Bronchial epithelial cell (primary cell): Measurements from ENCODE around the gene FHIT. TPM values are rescaled to one million over a fixed set of nuclear protein-coding genes. Genes with fewer than 3 reads are reported as not detected.
"Not testable (repeated sequence)": the region's sequence is repeated elsewhere in the genome, so short reads cannot be mapped to it uniquely, and the experiment has no call there.

Source experiments
- DNase-seq: peaks from one replicate; pipeline ENCODE4 v3.0.0-alpha.2; 2010; ENCODE audit warnings: low read depth
- FAIRE-seq: peaks from 2 replicates; lab custom pipeline; 2011; peaks lifted over from hg19 to GRCh38; lab: Jason Lieb, UNC
- H3K27me3 ChIP-seq: 2 replicates; pipeline ENCODE4 v1.5.1; 2011; ENCODE audit warnings: low read length; ENCODE audit not compliant: control insufficient read depth, insufficient read depth
- H3K36me3 ChIP-seq: 2 replicates; pipeline ENCODE4 v1.5.1; 2011; ENCODE audit warnings: low read length; ENCODE audit not compliant: control insufficient read depth, insufficient read depth
- H3K4me3 ChIP-seq: 2 replicates; pipeline ENCODE4 v1.5.1; 2011; ENCODE audit warnings: mild to moderate bottlenecking, low read depth, low read length, control low read depth
- CTCF ChIP-seq: IDR thresholded peaks from 2 replicates; pipeline ENCODE4 v1.5.1; 2011; ENCODE audit warnings: mild to moderate bottlenecking, moderate library complexity, low read length, control low read depth, inconsistent platforms; ENCODE audit not compliant: insufficient read depth, severe bottlenecking
- total RNA-seq: library from RNA; depleted of rRNA; stranded (reverse); fragments of >200 nt; gene quantifications from 2 replicates; pipeline ENCODE4 v1.2.1, GENCODE V29; 2014

FHIT gene
- total RNA-seq, 1 donor from 2014 or later = 1.6 TPM

DNA sequence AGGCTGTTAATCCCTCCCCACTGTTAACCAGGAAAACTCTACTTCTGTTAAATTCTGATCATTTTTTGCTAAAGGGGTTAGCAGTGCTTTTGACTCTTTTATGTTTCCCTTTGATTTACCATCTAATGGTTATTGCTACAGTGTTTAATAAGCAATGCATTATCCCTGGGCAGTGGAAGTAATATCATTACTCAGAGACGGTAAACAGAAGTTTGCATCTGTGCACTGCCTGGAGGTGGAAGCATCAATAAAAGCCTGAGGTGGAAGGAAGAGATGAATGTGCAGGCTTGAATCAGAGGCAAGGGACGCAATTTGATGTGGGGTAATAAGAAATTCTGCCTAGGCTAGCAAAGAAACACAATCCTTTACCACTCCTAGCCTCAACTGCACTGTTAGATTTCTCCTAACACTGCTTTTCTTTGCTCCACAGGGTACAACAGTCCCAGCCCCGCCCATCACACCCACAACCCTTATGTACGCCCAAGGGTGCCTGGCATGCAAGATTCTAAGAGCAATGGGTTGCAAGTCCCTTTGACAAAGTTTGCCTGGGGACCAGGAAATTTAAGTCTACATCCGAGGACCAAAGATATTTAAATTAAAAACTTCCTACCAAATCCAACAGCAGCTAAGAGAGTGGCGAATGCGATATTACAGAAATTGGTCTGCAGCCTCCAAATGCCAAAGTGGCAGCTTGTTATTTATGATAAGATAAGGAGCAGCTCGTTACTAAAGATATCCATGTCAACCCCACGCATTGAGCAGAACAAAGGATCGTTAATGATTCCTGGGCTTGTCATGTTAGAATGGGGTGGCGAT is 261.4 kb downstream of the FHIT start:
- FAIRE-seq = no peak
- TF ChIP-seq CTCF = no peak
- H3K4me3 ChIP-seq = no peak overlapping the region
- no peak for DNase-seq
- no peaks in the 10 kb centered on the region for H3K36me3 ChIP-seq
- no peaks in the 10 kb centered on the region for H3K27me3 ChIP-seq

DNA sequence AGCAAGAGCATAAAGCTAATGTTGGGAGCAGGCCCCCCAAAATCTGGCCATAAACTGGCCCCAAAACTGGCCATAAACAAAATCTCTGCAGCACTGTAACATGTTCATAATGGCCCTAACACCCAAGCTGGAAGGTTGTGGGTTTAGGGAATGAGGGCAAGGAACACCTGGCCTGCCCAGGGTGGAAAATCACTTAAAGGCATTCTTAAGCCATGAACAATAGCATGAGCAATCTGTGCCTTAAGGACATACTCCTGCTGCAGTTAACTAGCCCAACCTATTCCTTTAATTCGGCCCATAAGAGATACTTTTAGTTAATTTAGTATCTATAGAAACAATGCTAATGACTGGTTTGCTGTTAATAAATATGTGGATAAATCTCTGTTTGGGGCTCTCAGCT is 264.1 kb downstream of the FHIT start:
- FAIRE-seq, H3K36me3 ChIP-seq, H3K27me3 ChIP-seq, H3K4me3 ChIP-seq: not testable (repeated sequence)
- peak; percentile 37 for DNase-seq

DNA sequence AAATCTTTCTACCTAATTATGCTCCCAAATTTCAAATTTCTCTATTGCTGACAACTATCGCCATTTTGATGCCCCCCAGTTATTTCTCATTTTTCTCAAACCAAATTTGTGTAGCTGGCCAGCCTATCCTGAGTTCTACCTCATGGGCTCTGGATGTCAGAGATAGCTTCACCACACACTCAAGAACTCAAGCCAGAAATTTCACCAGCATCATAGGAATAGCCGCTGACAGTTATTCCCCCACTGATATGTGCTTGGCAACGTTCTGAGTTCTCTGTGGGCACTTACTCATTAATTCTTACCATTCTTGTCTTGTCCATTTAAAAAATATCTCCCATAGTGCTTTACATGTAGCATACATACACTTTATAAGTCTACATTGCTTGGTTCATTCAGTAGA is 264.7 kb downstream of the FHIT start:
- no peaks in the 10 kb centered on the region for H3K27me3 ChIP-seq
- no peak for TF ChIP-seq CTCF
- DNase-seq (no peak), FAIRE-seq (no peak)
- H3K4me3 ChIP-seq = no peak overlapping the region
- H3K36me3 ChIP-seq = no peaks in the 10 kb centered on the region

DNA sequence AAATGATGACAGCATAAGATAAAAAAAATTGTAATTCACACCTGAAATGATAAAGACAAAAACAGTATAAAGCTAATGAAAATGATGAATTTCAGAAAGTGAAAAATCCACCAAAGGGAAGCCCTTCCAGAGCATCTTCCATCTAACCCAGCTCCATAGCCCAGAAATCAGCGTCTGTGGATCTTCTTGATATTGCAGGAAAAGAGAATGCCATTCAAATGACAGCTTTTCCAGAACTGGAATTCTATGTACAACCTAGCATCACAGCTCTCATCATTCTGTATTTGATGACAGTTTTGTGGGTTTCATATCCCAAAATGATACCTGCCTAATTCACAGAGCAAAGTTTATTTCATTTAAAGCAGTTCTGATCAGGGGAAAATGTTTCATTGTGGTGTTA is 267.3 kb downstream of the FHIT start:
- TF ChIP-seq CTCF = no peak
- Histone ChIP-seq H3K4me3 (no peak overlapping the region), H3K27me3 (no peaks in the 10 kb centered on the region), H3K36me3 (no peaks in the 10 kb centered on the region)
- DNase-seq (no peak), FAIRE-seq (no peak)

DNA sequence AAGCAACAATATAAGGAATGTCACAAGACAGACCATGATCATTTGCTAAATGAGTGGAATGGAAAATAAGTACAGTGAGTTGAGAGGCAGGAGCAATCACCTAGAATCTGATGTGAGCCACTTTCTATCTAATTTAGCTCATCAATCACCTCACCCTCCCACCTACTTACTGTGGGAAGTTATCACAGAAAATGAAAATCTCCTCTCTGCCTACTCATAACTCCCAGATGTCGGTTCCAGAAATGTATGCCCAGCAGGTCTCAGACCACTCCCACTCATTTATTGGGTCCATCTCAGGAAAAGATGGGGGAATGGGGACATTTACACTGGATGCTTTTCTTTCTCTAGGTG is 270.9 kb downstream of the FHIT start:
- Histone ChIP-seq H3K36me3 (no peaks in the 10 kb centered on the region), H3K4me3 (no peak overlapping the region), H3K27me3 (no peaks in the 10 kb centered on the region)
- DNase-seq (no peak), FAIRE-seq (no peak)
- no peak for TF ChIP-seq CTCF

DNA sequence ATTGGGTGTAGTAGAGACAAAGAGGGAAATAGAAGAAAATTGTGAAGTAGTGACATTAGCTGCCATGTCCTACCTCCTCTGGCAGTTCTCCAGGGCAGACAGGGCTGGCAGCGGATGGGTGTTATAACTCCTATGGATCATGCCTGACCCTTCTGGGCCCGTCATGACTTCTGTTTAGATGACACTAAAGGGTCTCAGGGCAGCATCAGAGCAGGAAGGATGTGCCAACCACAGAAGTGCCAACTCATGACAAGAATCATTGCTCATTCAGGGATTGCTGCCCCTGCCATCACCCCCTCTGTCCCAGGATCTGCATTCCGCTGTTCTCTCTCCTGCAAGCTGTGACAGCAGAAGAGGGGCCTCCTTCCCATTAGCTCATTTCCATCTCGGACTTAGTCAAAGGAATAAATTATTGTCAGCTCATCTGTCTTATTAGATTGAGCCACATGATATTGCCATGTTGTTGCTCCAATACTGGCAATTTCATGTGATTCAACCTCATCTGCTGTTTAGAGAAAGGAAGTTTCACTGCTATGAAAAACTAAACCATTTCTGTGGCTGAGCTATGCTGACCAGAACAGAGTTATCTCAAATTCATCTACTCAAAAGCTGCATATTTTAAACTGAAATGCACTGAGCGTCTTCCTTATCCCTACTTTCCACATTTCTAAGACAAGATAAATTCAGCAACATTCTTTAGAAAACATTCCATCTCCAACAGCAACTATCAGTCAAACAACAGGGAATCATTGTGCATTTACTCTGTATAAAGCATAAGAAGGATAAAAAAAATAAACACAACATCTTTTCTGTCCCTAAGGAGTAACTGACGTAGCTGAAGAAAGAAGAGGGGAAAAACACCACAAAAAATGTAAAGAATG is 271.6 kb downstream of the FHIT start:
- Histone ChIP-seq H3K27me3 (no peaks in the 10 kb centered on the region), H3K36me3 (no peaks in the 10 kb centered on the region), H3K4me3 (no peak overlapping the region)
- TF ChIP-seq CTCF = no peak
- DNase-seq (no peak), FAIRE-seq (no peak)
